MM.1S (cell line): ENCODE results near the gene KRT9.

Experiments
- CTCF ChIP-seq: fragments of 300-600 bp; sonication (generic); IDR thresholded peaks from 2 replicates; pipeline ENCODE4 v1.5.1; 2016; ENCODE audit warnings: antibody characterized with exemption, low read length, mixed read lengths
- EZH2 ChIP-seq: fragments of 300-600 bp; sonication (generic); optimal IDR thresholded peaks from 2 replicates; pipeline ENCODE3; 2017; ENCODE audit warnings: low read depth, mild to moderate bottlenecking, antibody characterized with exemption, low read length, mixed read lengths
- EZH2phosphoT487 ChIP-seq: fragments of 300-600 bp; sonication (generic); IDR thresholded peaks from 2 replicates; pipeline ENCODE4 v1.6.1; 2018; ENCODE audit warnings: antibody characterized with exemption, low read length

- TF ChIP-seq CTCF, result no peak
- no peak for TF ChIP-seq EZH2phosphoT487
- no peak for TF ChIP-seq EZH2
Observed at GRCh38 chr17:41516147-41516829, 55.6 kb downstream of the KRT9 start.
